Vagina (tissue), 2 donors: Measurements from ENCODE around the gene LARP1. TPM values are rescaled to one million over a fixed set of nuclear protein-coding genes. Genes with fewer than 3 reads are reported as not detected.
"Not testable (repeated sequence)": the region's sequence is repeated elsewhere in the genome, so short reads cannot be mapped to it uniquely, and the experiment has no call there.

ENCODE experiments used
- DNase-seq, 2 donors: peaks; one replicate each; pipeline ENCODE4 v3.0.0-alpha.2; 2017; ENCODE audit errors: extremely low spot score in 2 of 2
- H3K27ac ChIP-seq: fragments of 200-600 bp; sonication (generic); one replicate; pipeline ENCODE4 v1.5.1; 2019
- H3K27me3 ChIP-seq: fragments of 200-600 bp; sonication (generic); one replicate; pipeline ENCODE4 v1.5.1; 2019
- H3K36me3 ChIP-seq, 2 donors: fragments of 200-600 bp; sonication (generic); one replicate each; pipeline ENCODE4 v1.5.1; 2017 to 2019
- H3K4me1 ChIP-seq: fragments of 200-600 bp; sonication (generic); one replicate; pipeline ENCODE4 v1.5.1; 2019
- H3K4me3 ChIP-seq, 2 donors: fragments of 200-600 bp; sonication (generic); 1 replicate in 1 of 2; 2 replicates in 1 of 2; pipeline ENCODE4 v1.5.1; 2016 to 2019
- H3K9me3 ChIP-seq: fragments of 200-600 bp; sonication (generic); one replicate; pipeline ENCODE4 v1.5.1; 2019
- POLR2A ChIP-seq, 2 donors: fragments of 450-650 bp; IDR thresholded peaks; one replicate each; pipeline ENCODE4 v1.6.1; 2017; ENCODE audit warnings: antibody characterized with exemption in 2 of 2, mild to moderate bottlenecking in 2 of 2, moderate library complexity in 2 of 2
- POLR2AphosphoS5 ChIP-seq, 2 donors: sonication (generic); formaldehyde crosslinking; IDR thresholded peaks; one replicate each; pipeline ENCODE4 v1.9.0; 2017; ENCODE audit warnings: antibody characterized with exemption in 2 of 2, mild to moderate bottlenecking in 2 of 2, low read depth in 1 of 2; ENCODE audit not compliant: insufficient read depth in 1 of 2
- intact Hi-C: fragments of 100-400 bp; cut with DNase I; formaldehyde crosslinking; loops from one replicate; pipeline ENCODE4 v1.15.1; 2023
- total RNA-seq: library from RNA; depleted of rRNA; stranded (reverse); fragments of >200 nt; gene quantifications from one replicate; pipeline ENCODE4 v1.2.3, GENCODE V29; 2016
- TF ChIP-seq, protein P1 (sequence below), 3 experiments: fragments of 450-650 bp in 2 of 3; fragments of 200-600 bp in 1 of 3; sonication (generic) in 1 of 3; IDR thresholded peaks; one replicate each; pipeline ENCODE4 v1.5.1; 2017 to 2019; ENCODE audit warnings: antibody characterized with exemption in 3 of 3, mild to moderate bottlenecking in 2 of 3, moderate library complexity in 2 of 3

Gene LARP1
- total RNA-seq, 1 donor from 2014 or later: 98.0 TPM

- Histone ChIP-seq H3K27me3 (no peaks in the 10 kb centered on the region), H3K36me3 (no peaks in the 10 kb centered on the region), H3K4me3 (no peak overlapping the region), H3K9me3 (no peaks in the 10 kb centered on the region), H3K4me1 (no peaks in the 10 kb centered on the region), H3K27ac (no peak overlapping the region)
- TF ChIP-seq POLR2AphosphoS5 (IDR thresholded peaks at IDR 0.05; ENCODE audit: insufficient read depth in 1 of 2, low read depth in 1 of 2) (no peak), POLR2A (IDR thresholded peaks at IDR 0.05) (no peak)
- TF ChIP-seq, protein P1, sequence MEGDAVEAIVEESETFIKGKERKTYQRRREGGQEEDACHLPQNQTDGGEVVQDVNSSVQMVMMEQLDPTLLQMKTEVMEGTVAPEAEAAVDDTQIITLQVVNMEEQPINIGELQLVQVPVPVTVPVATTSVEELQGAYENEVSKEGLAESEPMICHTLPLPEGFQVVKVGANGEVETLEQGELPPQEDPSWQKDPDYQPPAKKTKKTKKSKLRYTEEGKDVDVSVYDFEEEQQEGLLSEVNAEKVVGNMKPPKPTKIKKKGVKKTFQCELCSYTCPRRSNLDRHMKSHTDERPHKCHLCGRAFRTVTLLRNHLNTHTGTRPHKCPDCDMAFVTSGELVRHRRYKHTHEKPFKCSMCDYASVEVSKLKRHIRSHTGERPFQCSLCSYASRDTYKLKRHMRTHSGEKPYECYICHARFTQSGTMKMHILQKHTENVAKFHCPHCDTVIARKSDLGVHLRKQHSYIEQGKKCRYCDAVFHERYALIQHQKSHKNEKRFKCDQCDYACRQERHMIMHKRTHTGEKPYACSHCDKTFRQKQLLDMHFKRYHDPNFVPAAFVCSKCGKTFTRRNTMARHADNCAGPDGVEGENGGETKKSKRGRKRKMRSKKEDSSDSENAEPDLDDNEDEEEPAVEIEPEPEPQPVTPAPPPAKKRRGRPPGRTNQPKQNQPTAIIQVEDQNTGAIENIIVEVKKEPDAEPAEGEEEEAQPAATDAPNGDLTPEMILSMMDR (IDR thresholded peaks at IDR 0.05): no peak
- DNase-seq: no peak
- intact Hi-C loops: no loop called here
Measured at GRCh38 chr5:154734370-154735248, 20.6 kb upstream of the LARP1 start.

GRCh38 chr5:154735362-154735761 lies 19.8 kb upstream of the LARP1 start:
- intact Hi-C loops, H3K27ac ChIP-seq, DNase-seq, H3K4me3 ChIP-seq, H3K36me3 ChIP-seq, H3K27me3 ChIP-seq, H3K4me1 ChIP-seq, H3K9me3 ChIP-seq: not testable (repeated sequence)

DNA sequence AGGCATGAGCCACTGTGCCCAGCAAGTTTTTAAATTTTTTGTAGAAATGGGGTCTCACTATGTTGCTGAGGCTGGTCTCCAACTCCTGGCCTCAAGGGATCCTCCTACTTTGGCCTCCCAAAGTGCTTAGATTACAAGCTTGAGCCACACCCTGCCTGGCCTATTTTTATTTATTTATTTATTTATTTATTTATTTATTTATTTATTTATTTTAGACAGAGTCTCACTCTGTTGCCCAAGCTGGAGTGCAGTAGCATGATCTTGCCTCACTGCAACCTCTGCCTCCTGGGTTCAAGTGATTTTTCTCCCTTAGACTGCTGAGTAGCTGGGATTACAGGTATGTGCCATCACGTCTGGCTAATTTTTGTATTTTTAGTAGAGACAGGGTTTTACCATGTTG lies 18.8 kb upstream of the LARP1 start:
- H3K27ac ChIP-seq, H3K36me3 ChIP-seq, H3K4me1 ChIP-seq, H3K4me3 ChIP-seq, H3K27me3 ChIP-seq, H3K9me3 ChIP-seq, DNase-seq, intact Hi-C loops: not testable (repeated sequence)

GRCh38 chr5:154737667-154738320 lies 17.4 kb upstream of the LARP1 start:
- TF ChIP-seq, protein P1 (IDR thresholded peaks at IDR 0.05): no peak
- no peak for TF ChIP-seq POLR2AphosphoS5 (IDR thresholded peaks at IDR 0.05; ENCODE audit: insufficient read depth in 1 of 2, low read depth in 1 of 2)
- no peak for TF ChIP-seq POLR2A (IDR thresholded peaks at IDR 0.05)

DNA sequence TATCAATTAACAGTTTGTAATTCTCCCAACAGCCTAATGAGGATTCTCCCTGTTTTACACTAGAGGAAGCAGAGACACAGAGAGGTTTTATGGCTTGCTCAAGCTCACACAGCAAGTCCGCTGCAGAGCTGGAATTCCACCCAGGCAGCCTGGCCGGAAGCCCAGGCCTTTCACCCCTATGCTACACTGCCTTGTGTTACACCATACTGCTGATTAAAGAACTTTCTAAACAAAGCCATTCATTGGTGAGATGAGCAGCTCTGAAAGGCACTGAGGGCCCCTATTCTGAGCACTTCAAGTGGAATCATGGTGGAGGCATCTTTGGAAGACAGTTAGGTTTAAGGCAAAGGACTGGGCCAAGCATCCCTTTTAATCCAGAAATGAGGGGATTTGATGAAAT lies 14.7 kb upstream of the LARP1 start:
- H3K27me3 ChIP-seq: no peaks in the 10 kb centered on the region

More at GRCh38 chr5:154737667-154738320, 17.4 kb upstream of the LARP1 start:
- intact Hi-C loops: no loop called here
- Histone ChIP-seq H3K4me3 (no peak overlapping the region), H3K27me3 (no peaks in the 10 kb centered on the region), H3K4me1 (peaks cover 12% of the 10 kb centered on the region), H3K36me3 (no peaks in the 10 kb centered on the region), H3K27ac (no peak overlapping the region), H3K9me3 (no peaks in the 10 kb centered on the region)
- DNase-seq: no peak

More for the DNA sequence above, 14.7 kb upstream of the LARP1 start:
- TF ChIP-seq, protein P1 (IDR thresholded peaks at IDR 0.05): no peak
- TF ChIP-seq POLR2AphosphoS5 (IDR thresholded peaks at IDR 0.05; ENCODE audit: insufficient read depth in 1 of 2, low read depth in 1 of 2) (no peak), POLR2A (IDR thresholded peaks at IDR 0.05) (no peak)
- Histone ChIP-seq H3K4me1 (peaks cover 12% of the 10 kb centered on the region), H3K36me3 (no peaks in the 10 kb centered on the region), H3K27ac (no peak overlapping the region), H3K9me3 (no peaks in the 10 kb centered on the region), H3K4me3 (no peak overlapping the region)
- intact Hi-C loops: no loop called here
- no peak for DNase-seq
